ENCODE measurements around the gene SPOCD1.

Gene SPOCD1

DNA sequence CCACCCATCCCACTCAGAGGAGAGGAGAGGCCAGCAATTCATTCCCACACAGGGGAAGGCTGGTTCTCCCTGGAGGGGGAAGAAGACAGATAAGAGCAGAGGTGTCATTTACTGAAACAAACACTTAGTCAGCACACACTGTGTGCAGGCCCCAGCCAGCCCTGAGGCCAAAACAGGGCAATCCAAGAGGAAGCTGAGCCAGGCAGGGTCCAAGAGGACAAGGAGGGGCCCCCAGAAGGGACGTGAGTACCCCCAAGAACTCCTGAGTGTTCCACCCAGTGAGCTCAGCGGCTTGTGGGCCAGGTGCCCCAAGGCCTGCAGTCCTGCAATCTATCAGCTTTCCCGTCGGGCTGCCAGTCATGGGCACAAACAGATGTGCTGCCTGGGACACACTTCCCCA is 67.5 kb downstream of the SPOCD1 start:
- no peak overlapping the region for H3K4me3 ChIP-seq (ENCODE audit: low read depth, low read length)
- DNase-seq (ENCODE audit: low read depth) = no peak
- TF ChIP-seq, protein P1, sequence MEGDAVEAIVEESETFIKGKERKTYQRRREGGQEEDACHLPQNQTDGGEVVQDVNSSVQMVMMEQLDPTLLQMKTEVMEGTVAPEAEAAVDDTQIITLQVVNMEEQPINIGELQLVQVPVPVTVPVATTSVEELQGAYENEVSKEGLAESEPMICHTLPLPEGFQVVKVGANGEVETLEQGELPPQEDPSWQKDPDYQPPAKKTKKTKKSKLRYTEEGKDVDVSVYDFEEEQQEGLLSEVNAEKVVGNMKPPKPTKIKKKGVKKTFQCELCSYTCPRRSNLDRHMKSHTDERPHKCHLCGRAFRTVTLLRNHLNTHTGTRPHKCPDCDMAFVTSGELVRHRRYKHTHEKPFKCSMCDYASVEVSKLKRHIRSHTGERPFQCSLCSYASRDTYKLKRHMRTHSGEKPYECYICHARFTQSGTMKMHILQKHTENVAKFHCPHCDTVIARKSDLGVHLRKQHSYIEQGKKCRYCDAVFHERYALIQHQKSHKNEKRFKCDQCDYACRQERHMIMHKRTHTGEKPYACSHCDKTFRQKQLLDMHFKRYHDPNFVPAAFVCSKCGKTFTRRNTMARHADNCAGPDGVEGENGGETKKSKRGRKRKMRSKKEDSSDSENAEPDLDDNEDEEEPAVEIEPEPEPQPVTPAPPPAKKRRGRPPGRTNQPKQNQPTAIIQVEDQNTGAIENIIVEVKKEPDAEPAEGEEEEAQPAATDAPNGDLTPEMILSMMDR (IDR thresholded peaks at IDR 0.05; ENCODE audit: insufficient read depth, low read depth, low read length, missing control alignments) = no peak

DNA sequence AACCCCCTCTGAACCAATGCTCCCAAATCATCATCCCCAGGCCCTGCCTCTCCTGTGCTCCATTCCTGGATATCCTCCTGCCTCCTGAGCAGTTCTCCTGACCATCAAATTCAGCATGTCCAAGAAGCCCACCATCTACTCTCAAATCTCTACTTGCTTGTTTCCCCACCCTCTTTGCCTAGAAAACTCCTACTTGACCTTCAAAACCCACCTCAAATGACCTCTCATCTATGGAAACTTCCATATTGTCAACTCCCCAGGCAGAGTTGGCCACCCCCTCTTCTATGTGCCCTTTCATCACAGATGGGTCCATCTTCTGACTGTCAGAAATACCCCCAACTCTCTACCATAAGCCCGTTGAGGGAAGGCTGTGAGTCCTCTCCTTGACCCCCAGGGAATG is 68.5 kb downstream of the SPOCD1 start:
- DNase-seq (ENCODE audit: low read depth) = no peak
- TF ChIP-seq, protein P1 (IDR thresholded peaks at IDR 0.05; ENCODE audit: insufficient read depth, low read depth, low read length, missing control alignments) = no peak
- H3K4me3 ChIP-seq (ENCODE audit: low read depth, low read length) = no peak overlapping the region

DNA sequence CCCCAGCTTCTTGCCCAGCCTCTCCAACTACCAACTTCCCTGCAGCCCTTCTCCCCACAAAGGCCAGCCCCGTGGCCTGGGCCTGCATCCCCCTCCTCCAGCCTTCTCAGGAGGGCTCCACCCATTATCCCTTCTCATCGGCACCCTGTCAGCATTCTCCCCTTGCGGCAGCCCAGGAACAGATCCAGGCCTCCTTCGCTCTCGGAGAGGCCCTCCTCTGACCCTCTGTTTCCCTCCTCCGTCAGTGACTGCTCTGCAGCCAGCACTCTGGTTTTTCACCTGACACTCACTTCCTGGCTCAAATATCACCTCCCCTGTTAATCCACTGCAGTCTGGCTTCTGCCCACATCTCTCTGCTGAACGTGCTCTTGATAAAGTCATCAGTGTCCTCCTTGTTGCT is 69.1 kb downstream of the SPOCD1 start:
- TF ChIP-seq, protein P1 (IDR thresholded peaks at IDR 0.05; ENCODE audit: insufficient read depth, low read depth, low read length, missing control alignments) = no peak
- DNase-seq (ENCODE audit: low read depth) = no peak
- no peak overlapping the region for H3K4me3 ChIP-seq (ENCODE audit: low read depth, low read length)

DNA sequence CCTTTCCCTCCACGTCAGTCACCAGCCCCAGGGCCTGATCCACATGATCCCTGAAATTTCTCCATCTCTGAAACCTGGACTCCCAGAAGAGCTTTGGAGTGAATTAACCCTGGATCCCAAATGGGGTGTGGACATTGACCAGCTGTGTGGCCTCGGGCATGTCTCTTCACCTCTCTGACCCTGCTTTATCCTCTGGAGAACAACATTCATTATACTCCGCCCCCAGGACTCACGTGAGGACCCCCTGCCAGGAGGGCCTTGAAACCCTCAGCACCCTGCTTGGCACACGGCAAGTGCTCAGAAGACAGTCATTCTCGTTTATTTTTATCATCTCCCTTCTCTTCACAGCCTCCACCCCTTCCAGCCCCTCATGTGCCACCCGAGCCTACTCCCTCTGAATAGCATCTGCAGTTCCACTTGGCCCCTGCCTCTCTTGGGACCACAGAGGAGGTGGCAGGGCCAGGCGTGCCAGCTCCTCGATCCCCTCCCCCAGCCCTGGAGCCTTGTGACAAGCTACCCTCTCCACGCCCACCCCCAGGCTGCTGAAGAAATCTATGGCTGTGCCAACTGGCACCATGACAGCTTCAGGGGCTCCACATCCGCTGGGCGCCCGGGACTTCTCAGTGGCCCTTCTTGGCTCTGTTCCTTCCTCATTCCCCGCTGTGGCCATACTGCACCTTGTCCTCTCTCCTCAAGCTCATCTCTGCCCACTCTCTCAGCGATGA is 69.7 kb downstream of the SPOCD1 start:
- TF ChIP-seq, protein P1 (IDR thresholded peaks at IDR 0.05; ENCODE audit: insufficient read depth, low read depth, low read length, missing control alignments) = no peak
- no peak overlapping the region for H3K4me3 ChIP-seq (ENCODE audit: low read depth, low read length)
- no peak for DNase-seq (ENCODE audit: low read depth)

DNA sequence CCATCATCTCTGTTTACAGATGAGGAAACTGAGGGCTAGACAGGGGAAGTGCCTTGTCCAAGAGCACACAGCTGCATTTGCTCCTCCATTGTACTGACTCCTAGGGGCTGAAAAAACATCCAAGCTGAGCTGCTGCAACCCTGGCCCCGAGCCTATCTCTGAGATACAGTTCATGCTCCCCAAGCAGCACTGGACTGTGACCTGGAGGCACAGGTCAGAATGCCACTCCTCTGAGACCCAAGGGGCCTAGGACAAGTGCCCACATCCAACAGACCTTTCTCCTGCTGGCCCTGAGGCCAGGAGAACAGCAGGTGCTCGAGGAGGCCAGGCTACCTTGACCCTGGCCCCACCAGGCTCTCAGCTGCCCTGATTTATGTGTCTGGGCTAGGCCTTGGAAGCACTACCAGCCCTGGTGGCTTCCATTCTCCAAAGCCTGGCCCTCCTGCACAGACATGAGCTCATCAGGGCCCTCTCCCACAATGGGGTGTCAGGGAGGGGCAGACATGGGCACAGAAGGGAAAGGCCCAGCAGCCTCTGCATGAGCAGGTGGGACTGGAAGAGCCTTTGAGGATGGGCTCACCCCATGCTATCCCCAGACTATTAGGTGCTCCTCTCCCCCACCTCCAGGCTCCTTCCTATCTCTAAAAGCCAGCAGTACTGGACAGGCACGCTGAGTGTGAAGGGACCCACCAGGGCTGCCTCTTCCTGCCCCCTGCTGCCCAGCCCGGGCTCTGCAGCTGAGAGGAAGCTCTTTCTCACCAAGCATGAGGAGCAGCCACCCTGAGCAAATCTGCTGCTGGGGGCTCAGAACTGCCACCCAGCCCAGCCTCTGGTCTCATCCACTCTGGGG is 70.5 kb downstream of the SPOCD1 start:
- peak; percentile 63 for DNase-seq (ENCODE audit: low read depth)
- TF ChIP-seq, protein P1 (IDR thresholded peaks at IDR 0.05; ENCODE audit: insufficient read depth, low read depth, low read length, missing control alignments) = peak; percentile 82

DNA sequence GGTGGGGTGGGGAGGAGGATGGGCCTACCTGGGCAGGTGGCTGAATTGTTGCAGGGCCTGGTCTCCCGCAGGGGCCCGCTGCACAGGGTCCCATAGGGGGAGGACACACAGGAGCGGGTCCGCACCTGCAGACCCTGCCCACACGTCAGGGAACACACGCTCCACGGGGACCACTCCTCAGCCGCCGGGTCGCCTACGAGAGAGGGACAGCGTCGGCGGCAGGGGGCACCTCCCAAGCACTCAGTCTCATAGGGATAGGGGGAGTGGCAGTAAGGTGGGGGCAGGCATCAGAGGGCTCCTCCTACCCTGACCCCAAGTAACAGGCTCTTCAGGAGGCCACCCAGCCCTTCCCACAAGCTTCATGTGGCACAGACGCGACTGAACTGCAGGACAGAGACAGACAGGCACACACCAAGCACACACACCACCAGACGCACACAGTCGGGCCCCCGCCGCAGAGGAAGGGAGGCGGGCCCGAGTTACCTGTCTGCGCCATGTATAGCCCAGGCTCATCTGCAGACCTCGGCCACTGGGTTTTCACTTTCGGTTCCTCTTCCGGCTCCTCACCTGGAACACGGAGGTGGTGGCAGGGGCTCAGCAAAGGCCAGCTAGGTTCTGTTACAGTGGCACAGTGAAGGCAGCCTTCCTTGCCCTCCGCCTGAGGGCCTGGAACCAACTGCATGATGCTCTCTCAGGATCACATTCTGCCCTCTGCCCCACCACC is 71.5 kb downstream of the SPOCD1 start:
- DNase-seq (ENCODE audit: low read depth) = peak; percentile 72
- TF ChIP-seq, protein P1 (IDR thresholded peaks at IDR 0.05; ENCODE audit: insufficient read depth, low read depth, low read length, missing control alignments) = no peak
- no peak overlapping the region for H3K4me3 ChIP-seq (ENCODE audit: low read depth, low read length)

More for the DNA sequence above, 70.5 kb downstream of the SPOCD1 start:
- H3K4me3 ChIP-seq (ENCODE audit: low read depth, low read length) = no peak overlapping the region

All from GM12865 (cell line).